GM19452 (cell line): ENCODE measurements around the gene ZNF211.

ENCODE experiments used
- ATAC-seq: cut with Tn5 transposase; IDR thresholded peaks from one replicate; pipeline ENCODE4 v1.9.1; 2021; ENCODE audit not compliant: unreplicated experiment

ZNF211 gene

DNA sequence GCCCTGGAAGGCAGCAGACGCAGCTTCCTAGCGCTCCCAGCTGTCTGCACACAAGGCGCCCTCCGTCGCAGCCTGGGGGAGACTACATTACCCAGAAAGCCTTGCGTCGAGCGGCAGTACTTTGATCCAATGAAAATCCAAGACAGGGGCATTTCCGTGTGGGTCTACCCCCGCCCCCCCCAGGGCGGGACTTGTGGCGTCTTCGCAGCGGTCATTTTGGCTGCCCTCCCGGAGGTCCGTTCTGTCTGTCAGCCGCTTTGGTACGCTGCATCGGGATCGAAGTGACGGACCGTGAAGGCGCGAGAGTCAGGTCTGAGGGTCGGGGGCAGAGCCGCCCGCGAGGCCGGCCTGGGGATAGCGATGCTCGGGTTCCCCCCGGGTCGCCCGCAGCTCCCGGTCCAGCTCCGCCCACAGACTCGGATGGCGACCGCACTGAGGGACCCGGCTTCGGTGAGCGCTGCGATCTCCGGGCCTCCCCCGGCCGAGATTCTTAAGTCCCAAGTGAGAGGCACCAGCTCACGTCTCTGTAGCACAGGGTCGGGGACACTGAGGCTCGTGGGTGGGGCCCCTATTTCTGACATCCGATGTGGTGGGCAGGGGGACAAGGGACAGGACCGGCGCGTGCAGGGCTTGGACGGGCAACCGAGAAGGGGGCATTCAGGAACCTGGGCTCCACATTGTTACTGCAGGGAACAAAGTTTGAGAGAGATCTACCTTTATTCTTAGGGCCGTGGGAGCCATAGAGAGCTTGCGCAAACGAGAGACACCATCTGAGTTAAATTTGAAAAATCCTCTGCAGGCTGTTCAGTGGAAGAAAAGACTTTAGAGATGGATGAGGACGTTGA, at the start of gene ZNF211:
ZNF211 (plus strand) TSS at position 182 of the 845 bp plus-strand sequence; CDS start at position 361, 179 bp downstream.
- peak; percentile 96 for ATAC-seq

DNA sequence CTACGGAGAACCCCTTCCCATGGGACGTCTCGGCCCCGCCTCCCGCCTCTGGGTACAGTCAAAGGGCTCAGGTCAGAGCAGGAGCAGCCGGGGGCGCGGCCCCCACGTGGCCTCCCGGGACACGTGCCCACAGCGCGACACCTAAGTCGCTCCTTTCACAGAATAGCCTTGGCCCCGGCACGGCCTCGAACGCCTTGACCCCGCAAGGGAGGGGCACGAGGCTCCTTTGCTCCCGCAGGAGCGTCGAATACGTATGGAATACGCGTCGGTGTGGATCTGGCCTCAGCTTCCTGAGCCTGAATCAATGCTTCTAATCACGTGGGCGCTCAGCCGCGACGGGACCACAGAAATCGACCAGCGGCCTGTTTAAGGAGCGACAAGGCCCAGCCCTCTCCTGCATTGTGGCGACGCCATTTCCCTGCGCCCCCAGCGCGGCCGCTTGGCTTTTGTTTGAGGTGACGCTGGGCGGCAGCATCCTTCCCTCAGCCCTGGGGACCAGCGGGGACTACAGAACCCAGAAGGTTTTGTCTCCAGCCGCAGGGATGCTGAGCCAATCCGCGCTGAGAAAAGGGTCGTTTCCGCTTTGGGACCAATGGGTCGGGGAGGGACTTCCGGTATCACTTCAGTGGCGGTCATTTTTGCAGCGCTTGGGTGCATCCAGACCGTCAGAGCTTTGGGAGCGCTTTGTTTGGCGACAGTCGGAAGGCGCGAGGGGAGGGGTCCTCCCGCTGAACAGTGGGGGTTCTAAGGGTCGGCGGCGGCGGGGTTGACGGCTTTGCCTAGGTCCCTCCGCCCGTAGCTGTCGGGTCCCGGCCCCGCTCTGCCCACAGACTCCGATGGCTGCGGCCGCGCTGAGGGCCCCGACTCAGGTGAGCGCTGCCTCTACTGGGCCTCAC, 49.2 kb upstream of the ZNF211 start, which contains the start of gene ZIK1:
ZIK1 (plus strand) TSS at position 625 of the 896 bp plus-strand sequence; CDS start at position 837, 212 bp downstream.
- ATAC-seq = peak; percentile 83

DNA sequence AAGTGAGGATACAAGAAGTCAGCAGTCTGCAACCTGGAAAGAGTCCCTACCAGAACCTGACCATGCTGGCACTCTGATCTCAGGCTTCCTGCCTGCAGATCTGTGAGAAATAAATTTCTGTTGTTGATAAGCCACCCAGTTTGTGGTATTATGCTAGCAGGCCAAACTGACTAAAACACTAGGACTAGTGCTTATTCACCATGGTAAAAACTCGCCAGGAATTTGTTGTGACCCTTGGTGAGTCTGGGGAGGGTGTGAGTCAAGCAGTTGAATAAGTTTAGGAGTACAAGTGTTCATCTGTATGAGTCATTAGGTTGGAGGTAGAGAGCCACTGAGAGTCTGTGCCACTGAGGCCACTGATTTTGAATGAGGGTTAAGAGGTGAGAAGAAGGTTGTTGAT, 45.4 kb upstream of the ZNF211 start:
- ATAC-seq = no peak

DNA sequence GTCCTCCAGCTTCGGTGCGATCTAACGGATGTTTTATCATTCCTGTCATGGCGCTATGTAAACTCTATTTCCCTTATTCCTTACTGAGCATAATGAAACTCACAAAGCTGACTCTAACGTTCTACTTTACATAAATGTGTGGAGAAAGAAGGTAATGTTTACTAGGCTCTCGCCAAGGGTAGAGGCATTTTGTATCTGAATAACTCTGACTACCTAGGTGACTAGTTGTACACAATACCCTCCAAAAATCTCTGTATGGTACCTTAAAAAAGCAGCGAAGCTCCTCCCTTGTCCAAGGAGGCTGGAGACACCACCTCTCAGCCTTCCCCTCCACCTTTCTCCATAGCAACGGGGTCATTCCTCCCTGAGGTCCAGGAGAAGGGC, 33.6 kb upstream of the ZNF211 start:
- no peak for ATAC-seq

DNA sequence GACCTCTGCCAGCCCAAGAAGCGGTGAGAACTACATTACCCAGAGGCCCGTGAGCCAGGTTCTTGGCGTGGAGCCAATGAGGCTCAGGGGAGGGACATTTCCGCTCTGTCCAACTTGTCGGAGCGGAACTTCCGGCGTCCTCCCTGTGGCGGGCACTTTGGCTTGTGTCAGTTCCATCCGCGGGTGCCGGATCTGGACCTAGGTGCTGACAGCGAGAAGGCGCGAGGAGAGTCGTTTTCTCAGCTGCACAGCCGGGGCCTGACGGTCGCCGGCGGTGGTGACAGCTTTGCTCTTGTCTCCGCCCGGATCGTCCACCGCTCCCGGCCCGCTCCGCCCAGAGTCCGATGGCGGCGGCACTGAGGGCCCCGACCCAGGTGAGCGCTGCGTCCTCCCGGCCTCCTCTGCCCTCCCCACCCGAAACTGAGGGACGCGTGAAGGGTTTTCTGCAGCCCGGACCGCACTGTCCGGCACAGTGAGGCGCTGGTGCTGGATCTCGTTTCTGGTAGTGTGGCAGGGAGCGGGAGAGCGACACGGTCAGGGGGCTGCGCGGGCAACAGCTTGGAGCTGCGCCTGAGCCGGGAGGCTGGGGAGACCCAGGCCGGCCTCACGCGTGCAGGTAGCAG, 33.1 kb upstream of the ZNF211 start, which contains the start of gene ZNF530:
ZNF530 (plus strand) TSS at position 125 of the 623 bp plus-strand sequence. CDS start 4,461 bp downstream, outside the sequence.
- peak; percentile 93 for ATAC-seq

DNA sequence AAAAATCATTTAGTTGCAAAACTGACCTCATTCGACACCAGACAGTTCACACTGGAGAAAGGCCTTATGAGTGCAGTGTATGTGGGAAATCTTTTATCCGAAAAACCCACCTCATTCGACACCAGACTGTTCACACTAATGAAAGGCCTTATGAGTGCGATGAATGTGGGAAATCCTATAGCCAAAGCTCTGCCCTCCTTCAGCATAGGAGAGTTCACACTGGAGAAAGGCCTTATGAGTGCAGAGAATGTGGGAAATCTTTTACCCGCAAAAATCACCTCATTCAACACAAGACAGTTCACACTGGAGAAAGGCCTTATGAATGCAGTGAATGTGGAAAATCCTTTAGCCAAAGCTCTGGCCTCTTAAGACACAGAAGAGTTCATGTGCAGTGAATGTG, 26.0 kb upstream of the ZNF211 start:
- no peak for ATAC-seq

DNA sequence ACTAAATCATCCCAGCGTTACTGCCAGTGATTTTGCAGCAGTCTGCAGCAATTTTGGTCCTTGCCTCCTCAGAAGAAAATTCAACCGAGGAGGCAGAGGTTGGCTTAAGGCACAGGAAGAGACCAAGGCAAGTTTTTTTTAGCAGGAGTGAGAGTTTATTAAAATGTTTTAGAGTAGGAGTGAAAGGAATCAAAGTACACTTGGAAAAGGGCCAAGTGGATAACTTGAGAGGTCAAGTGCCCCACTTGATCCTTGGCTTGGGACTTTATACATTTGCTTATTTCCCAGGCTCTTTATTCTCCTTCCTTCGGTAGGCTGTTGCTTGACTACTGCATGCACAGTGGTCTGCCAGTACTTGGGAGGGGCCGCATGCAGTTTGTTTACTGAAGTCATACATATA, 21.9 kb upstream of the ZNF211 start:
- ATAC-seq = no peak

DNA sequence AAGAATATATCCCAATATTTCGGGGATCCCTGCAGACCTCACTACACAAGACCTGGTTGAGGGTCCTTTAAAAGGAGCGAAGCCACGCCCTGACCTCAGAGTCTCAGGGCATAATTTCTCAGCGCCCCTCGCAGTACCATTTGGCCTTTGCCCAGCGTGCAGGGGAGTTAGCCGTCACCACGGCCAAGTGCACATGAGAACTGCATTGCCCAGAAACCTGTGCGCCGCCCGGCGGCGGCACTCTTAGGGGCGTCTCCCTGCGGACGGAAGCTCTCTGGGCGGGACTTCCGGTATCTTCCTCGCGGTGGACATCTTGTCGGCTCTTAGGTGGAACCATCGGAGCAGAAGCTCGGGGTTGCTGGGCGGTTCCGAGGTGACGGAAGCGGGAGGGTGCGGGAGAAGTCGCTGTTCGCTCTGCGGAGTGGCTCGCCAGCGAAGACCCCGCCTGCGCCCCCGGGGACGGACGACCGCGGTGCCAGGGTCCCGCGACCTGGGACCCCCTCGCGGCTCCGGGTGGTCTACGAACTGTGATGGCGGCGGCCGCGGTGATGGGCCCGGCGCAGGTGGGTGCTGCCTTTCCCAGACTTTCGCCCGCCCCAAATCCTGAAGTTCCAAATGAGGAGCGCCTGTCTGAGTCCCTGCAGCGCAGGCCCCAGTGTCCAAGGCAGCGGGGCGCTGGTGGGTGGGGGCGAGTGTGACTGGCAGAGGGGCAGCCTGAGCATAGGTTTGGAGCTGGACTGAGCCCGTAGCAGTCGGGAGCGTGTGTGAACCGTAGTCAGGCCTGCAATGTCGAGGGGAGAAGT, 18.8 kb upstream of the ZNF211 start, which contains the start of gene ZNF134:
ZNF134 (plus strand) TSS at position 302 of the 803 bp plus-strand sequence. CDS start 5,227 bp downstream, outside the sequence.
- peak; percentile 97 for ATAC-seq

DNA sequence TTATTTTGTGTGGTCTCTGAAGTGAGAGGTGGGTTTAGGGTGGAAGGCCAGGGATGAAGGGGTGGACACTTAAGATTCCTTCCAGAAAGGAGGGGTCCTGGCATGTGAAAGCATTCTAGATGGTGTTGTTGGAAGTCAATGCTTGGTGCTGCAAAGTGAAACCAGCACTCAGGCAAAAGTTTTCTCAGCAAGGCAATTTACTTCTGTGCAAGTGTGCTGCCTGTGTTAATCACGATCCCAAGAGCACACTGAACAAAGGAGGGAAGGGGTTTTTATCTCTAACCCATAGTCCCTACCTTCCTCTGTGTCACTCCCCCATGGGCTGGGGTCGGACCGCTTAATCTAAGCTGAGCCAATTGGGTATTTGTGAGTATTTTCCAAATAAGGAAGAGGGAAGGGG, 17.6 kb upstream of the ZNF211 start:
- no peak for ATAC-seq

DNA sequence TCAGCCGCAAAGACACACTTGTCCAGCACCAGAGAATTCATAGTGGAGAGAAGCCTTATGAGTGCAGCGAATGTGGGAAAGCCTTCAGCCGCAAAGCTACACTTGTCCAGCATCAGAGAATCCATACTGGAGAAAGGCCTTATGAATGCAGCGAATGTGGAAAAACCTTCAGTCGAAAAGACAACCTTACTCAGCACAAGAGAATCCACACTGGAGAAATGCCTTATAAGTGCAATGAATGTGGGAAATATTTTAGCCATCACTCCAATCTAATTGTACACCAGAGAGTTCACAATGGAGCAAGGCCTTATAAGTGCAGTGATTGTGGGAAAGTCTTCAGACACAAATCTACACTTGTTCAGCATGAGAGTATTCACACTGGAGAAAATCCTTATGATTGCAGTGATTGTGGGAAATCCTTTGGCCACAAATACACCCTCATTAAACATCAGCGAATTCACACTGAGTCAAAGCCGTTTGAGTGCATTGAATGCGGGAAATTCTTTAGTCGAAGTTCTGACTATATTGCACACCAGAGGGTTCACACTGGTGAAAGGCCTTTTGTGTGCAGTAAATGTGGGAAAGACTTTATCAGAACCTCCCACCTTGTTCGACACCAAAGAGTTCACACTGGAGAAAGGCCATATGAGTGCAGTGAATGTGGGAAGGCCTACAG, 12.2 kb upstream of the ZNF211 start:
- ATAC-seq = no peak

DNA sequence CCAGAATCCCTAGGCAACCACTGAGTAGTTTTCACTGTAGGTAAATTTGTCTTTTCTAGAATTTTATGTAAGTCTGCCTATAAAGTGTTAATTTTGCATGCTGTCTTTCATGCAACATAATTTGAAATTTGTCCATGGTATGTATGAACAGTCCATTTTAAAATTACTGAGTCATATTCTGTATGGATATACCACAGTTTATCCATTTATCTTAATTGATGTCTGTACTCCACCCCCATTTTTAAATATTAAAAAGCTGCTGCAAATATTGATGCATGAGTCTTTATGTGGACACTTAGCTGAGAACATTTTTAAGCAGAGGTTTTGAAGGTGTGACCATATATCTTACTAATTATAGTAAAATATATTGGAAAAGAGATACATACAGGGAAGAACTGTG, 9.9 kb upstream of the ZNF211 start:
- no peak for ATAC-seq

DNA sequence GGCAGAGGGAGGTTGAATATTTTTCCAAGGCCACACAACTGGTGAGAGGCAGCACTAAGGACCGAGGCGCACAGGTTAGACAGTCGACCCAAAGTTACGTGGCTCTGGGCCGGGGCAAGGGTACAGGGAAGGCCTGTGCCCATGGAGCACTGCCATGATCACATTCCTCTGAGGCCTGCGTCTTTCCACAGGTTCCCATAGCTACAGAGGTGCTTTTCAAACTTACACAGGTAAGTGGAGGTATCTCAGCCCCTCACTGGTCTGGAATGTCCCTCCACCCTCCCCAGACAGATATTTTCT, 814 bp downstream of the ZNF211 start:
- no peak for ATAC-seq

DNA sequence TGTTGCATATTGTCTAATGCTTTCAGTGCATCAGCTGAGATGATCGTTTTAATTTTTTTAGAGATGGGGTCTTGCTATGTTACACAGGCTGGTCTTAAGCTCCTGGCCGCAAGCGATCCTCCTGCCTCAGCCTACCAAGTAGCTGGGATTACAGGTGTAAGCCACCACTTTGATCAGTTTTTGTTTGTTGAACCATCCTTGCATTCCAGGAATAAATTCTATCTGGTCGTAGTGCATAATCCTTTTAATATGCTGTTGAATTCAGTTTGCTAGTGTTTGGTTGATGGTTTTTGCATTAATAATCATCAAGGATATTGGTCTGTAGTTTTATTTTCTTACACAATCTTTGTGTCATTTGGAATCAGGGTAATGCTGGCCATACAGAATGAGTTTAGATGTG, 4.4 kb downstream of the ZNF211 start:
- no peak for ATAC-seq

DNA sequence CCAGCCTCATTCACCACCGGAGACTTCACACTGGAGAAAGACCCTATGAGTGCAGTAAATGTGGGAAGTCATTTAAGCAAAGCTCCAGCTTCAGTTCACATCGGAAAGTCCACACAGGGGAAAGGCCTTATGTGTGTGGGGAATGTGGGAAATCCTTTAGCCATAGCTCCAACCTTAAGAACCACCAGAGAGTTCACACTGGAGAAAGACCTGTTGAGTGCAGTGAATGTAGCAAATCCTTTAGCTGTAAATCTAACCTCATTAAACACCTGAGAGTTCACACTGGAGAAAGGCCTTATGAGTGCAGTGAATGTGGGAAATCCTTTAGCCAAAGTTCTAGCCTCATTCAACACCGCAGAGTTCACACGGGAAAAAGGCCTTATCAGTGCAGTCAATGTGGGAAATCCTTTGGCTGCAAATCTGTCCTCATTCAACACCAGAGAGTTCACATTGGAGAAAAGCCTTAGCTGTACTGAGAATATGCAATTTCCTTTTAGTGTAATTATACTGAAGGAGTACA, 8.8 kb downstream of the ZNF211 start:
- ATAC-seq = no peak

DNA sequence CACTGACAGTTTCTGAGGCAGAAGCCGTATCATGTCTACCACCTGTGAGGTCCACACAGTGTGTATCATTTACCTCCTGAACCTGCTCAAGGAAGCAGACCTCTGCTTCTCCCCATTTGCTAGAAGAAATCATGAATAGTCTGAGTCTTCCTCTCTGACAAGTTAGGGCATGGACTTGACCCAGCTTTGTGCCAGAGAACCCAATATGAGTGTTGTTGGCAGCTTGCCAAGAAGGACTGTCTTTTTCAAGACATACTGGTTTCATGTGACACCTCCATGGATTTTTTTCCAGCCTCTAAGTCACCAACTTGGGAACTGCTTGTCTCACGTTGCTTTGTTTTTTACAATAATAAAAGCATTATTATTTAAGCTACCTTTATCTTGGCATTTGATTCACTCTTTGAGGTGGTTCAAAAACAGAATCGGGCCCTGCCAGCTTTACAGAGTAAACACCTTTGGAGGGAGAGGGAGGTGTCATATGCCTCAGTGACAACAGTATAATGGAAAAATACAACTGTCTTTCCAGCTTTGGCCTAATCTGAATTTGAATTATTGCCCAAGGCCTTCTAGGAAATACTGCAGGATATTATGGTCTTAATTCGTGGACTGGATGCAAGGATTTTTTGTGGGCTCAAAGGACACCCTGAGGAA, 9.6 kb downstream of the ZNF211 start:
- ATAC-seq = no peak

DNA sequence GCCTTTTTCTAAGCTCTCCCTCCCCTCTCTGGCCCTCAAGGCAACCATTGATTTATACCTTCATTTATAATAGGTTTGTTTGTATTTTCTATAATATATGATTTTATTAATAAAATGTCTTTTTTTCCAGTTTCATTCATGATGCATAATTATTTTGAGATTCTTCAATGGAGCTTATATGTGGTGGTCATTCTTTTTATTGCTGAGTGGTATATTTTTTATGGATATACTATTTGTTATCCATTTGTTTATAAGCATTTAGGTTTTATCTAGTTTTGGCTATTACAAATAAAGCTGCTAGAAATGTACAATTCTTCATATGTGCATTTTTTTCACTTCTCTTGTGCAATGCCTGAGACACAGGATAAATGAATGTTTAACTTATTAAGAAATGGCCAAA, 10.8 kb downstream of the ZNF211 start:
- ATAC-seq = no peak

DNA sequence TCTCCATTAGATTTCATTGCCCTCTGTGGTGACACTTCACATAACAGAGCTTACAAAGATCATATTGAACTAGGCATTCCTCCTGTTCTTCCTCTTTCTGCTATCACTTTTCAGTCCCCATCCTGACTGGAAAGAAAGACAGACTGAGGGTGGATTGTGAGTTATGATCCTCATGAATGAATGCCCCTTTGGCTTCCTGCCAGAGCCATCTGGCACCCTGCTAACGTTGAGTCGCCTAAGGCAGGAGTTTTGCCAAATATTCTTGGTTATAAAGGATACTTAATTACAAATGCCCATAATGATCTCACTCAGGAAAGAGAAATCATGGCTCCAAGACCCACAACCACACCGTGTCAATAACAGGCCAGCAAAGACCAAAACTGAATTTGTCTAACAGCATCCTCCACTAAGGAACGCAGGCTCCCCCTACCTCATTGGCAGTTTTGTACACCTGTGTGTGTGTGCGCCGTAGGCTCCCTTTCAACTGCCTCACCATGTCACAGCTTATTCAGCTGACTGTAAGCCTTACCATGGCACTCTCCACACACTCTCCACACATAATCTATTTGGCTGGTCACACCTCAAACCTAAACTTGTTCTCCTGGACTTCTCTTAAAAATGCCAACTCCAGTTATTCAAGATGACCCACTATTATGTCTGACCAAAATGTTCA, 15.5 kb downstream of the ZNF211 start:
- no peak for ATAC-seq

DNA sequence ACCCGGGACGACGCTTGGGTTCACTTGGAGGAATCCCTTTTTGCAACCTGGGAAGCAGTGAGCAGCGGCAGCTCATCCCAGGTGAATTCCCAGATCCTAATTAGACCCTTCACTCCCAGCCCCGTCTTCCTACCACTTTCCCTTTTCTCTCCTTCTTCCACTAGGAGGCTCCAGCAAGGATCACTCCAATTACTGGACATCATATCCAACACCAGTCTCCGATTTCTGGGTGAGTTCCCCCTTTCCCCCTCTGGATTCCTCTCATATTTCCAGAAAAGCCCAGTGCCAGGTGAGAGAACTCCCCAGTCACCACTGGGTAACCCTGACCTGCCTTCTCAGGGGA, 18.7 kb downstream of the ZNF211 start:
- ATAC-seq = no peak

DNA sequence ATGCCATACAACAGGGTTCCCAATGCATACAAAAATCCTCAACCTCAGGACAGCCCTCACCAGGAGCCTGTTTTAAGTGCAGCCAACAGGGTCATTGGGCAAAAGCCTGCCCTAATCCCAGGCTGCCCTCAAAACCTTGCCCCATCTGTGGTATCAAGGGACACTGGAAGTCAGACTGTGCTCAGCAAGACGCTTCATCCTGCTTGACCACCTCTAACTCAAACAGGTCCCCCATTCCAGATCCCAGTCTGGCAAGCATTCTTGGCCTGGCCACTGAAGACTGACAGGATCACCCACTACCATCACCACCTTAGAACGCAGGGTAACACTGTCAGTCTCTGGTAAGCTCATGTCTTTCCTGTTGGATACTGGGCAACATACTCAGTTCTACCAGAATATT, 20.7 kb downstream of the ZNF211 start:
- ATAC-seq = no peak
